Stimulated activated CD4-positive, alpha-beta T cell treated with anti-CD3 and anti-CD28 coated beads, Interleukin-2, amount 100 ng/mL, for 24 hours (primary cell): Measurements from ENCODE around the gene TMC1.

ENCODE experiments used
- DNase-seq, 2 donors: peaks; one replicate each; pipeline ENCODE4 v3.0.0-alpha.2; 2020

Gene TMC1

DNA sequence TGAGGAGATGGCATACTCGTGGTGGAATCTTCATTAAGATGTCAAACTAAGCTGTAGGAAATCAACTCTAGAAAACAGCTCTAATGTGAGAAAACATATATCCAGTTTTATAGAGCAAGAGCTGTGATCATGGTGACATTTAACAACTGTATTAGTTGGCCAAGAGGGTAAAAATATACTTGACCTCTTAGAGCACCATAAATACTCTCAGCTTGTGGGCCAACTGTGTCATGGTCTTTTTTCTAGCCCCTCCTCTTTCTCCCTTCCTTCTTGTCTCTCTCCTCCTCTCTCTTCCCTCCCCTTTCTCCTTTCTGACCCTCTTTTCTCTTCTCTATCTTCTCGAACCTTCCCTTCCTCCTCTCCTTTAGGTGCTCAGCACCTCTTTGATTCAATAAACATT lies 54.7 kb downstream of the TMC1 start:
- DNase-seq: no peak

DNA sequence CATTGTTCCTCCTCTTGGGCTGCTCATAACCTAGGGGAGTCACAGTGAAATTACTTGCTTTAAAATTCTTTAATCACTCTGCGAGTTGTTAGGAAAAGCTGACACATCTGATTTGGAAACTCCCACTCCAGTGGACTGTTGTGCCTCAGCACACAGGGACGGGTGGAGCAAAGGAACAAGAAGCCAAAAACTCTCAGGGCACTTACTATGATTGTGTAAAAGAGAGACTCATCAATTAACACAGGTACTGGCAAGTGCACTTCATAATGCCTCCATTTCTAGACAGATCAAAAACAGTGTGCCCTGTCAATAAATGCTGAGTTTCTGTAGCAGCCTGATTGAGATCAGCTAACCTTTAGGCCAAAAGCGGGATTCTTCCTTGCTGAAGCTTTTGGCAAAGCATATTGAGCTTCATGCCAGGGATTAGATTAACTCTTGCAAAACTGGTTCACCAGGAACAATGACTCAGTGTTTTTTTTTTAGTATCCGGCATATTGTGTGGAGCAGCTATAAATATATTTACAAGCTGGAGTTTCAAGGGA lies 55.9 kb downstream of the TMC1 start:
- DNase-seq: no peak

- no peak for DNase-seq
Observed at GRCh38 chr9:72579190-72579589, 57.8 kb downstream of the TMC1 start.

- DNase-seq: no peak
Observed at GRCh38 chr9:72579880-72580550, 58.6 kb downstream of the TMC1 start.

DNA sequence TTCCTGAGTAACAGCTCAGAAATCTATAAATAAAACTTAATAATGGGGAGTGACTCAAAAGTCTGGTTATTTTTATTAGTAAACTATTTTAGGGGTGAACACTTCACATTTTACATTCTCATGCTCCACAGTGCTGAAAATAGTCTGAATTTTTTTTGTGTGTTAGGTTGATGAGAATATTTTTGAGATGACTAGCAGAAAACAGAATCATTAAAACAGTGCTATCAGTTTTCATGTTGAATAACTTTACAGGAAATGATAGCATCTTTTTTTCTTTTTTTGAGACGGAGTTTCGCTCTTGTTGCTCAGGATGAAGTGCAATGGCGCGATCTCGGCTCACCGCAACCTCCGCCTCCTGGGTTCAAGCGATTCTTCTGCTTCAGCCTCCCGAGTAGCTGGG lies 60.3 kb downstream of the TMC1 start:
- peak; percentile 13 to 23 for DNase-seq

DNA sequence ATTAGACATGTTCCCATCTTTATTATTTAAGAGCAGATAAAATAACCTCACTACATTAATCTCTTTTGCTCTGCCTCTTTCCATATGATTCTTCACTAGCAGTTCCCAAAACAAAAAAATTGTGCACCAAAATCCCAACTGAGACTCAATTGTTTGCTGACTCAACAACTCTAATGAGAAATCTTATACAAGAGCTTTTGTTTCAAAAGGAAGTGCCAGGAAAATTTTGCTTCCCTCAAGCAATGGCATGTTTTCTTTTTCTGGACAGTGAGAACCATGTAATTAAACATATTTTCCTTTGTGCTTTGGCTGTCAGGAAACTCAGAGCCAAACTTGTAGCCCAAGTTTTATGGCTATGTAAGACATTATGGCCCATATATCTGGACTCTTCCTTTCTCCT lies 62.0 kb downstream of the TMC1 start:
- no peak for DNase-seq

GRCh38 chr9:72586388-72587130 lies 65.2 kb downstream of the TMC1 start:
- DNase-seq: peak; percentile 4 to 20

DNA sequence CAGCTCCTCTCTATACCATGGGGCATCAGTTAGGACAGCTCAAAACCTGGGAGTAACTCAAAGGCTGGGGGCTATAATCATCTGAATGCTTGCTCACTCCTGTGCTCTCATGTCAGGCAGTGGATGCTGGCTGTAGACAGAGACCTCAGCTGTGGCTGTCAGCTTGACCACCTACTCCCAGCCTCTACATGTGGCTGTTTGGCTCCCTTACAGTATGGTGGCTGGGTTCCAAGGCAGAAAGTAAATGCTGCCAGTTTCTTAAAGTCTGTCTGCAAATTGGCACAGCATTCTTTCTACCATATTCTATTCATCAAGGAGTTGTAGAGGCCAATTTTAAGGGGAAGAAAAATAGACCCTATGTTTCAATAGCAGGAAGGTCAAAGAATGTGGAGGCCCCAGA lies 66.9 kb downstream of the TMC1 start:
- DNase-seq: no peak

DNA sequence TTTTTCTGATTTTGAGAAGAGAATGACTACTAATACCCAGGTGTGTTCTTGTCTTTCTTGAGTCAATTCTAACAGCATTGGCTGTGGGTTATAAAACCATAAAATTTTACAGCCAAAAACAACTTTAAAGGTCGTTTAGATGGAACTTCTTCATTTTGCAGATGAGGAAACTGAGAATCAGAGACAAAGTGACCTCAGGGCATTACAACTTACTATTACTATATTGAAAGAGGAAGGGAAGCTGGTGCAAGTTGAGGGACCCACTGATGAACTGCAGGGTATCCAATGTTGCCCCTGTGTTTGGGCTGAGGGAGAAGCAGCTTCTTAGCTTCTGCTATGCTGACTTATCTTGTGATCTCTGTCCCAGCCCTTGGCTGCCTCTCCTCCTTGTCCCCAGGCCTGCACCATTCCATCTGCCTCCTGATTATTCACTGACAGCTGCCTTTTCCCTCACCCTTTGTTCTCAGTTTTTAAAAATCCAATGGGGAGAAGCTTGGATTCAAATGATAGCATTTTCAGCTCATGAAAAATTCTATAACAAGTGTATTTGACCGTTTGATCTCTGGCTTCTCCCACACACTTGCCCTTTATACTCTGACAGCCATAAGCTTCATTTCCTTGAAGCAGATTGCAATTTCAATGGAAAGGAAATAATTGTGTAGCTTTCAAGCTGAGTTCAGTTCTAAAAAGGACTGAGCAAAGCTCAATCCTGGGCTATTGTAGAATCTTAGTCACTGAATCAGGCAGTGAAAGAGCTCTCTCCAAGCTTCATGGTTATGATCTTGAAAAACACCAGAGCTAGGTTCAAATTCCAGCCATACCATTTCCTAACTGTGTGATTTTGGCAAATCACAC lies 68.5 kb downstream of the TMC1 start:
- no peak for DNase-seq

DNA sequence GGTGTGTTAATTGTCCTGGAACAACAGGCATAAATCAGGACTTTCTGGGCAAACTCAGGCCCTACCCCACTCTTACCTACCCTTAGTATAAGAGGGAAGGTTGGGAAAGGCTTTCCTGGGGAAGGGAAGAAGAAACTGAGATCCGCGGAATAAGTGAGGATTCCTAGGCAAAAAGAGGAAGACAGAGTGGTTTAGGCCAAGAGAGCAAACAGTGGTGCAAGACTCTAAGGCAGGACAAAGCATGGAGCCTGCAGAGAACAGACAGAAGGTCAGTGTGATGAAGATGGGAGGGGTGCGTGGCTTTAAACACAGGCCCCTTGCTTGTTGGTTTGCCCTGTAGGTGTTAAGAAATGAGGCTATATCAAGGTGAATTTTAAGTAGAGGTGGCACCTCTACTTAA lies 69.4 kb downstream of the TMC1 start:
- no peak for DNase-seq

DNA sequence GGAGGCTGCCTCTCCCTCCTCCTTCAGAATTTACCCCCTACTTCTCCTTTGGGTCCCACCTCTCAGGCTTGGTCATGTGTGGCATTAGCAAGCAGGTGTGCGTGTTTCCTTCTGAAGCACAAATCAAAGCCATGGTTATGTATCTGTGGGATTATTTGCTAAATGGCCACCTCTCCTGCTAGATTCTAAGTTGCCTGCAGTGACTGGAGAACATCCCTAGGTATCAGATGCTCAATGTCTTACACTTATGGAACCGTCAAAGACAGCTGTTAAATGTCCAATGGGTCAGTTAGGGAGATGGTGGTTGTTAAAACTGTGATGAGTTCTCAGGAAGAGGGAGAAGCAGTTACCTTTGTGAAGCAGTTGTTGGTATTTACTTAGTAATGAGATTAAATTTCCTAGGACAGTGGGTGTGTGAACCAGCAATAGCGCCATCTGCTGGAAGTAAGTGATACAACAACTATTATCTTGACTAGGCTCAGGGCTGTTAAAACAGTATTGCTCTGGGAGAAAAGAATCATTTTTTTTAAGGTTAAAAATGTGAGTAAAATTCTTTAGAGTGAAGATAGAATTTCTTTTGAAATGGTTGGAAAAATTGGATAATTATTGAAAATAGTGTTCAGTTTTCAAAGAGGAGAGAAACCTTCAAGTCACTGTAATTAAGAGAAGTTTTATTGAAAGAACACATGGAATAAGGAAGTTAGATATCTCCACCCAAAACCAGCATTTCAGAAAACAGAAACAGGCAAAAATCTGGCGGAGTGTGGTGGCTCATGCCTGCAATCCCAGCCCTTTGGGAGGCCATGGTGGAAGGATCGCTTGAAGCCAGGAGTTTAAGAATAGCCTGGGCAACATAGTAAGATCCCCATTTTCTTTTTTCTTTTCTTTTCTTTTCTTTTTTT lies 71.3 kb downstream of the TMC1 start:
- DNase-seq: peak; percentile 6 to 25

GRCh38 chr9:72596451-72597180 lies 75.2 kb downstream of the TMC1 start:
- no peak for DNase-seq

GRCh38 chr9:72597181-72597517 lies 75.7 kb downstream of the TMC1 start:
- DNase-seq: no peak

- DNase-seq: no peak
Observed at GRCh38 chr9:72597601-72598000, 76.2 kb downstream of the TMC1 start.

DNA sequence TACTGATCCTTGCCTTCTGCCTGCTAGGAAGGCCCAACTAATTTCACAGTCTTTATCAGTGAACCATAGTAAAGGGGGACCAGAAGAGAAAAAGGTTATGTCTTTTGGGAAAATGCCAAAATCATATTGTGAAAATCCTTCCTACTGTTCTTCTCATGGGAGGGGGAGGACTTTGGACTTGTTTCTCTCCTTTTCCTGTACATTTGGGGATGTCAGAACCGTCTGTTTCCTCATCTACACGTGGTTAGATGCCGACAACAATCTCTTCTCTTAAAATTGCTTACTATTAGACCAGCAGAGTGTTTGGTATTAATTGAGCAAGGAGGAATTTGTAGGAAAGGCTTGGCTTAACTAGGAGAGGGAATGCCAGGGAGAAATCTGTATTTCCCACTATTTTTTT lies 77.2 kb downstream of the TMC1 start:
- no peak for DNase-seq

- no peak for DNase-seq
Observed at GRCh38 chr9:72599874-72600534, 78.6 kb downstream of the TMC1 start.

DNA sequence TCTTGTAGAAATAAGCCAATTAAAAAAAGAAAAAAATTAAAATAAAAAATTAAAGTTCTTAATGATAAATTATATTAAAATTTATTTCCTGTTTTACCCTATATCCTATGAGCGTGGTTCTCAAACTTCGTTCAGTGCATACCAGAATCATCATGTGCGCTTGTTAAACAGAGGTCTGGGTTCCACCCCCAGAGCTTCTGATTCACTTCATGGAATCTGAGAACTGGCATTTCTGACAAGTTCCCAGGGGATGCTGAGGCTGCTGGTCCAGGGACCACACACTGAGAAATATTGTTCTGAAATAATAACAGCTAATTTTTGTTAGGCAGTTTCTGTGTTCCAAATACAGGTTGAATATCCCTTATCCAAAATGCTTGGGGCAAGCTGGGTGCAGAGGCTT lies 79.3 kb downstream of the TMC1 start:
- no peak for DNase-seq

DNA sequence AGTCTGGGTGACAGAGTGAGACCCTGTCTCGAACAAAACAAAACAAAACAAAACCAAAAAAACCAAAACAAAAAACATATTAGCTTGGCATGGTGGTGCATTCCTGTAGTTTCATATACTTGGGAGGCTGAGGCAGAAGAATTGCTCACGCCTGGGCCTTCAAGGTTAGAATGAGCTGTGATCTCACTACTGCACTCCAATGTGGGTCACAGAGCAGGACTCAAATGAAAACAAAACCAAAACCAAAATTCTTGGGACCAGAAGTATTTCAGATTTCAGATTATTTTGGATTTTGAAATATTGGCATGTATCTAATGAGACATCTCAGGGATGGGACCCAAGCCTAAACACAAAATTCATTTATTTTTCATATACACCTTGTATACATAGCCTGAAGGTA lies 80.2 kb downstream of the TMC1 start:
- DNase-seq: no peak

GRCh38 chr9:72612449-72612848 lies 91.0 kb downstream of the TMC1 start:
- no peak for DNase-seq

- DNase-seq: no peak
Observed at GRCh38 chr9:72614067-72614466, 92.7 kb downstream of the TMC1 start.

DNA sequence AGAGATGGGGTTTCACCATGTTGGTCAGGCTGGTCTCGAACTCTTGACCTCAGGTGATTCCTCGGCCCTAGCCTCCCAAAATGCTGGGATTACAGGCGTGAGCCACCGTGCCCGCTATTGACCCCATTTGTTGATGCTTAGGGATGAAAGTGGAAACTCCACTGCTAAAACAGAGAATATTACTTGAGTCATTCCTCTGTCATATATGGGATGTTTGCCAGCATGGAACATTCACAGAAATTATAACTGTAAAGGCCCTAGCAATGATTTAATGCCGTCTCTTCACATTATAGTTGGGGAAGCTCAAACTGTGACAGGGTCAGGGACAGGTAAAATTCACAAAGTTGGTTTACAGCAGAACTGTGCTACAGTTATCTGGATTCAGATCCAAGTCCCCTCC lies 94.5 kb downstream of the TMC1 start:
- no peak for DNase-seq
